Stomach smooth muscle (tissue), 2 donors: Measurements from ENCODE around the gene CCDC9B.

Experiments
- H3K27ac ChIP-seq: one replicate; pipeline ENCODE4 v1.7.0; 2013; ENCODE audit warnings: mild to moderate bottlenecking, low read length, inconsistent platforms
- H3K27me3 ChIP-seq, 2 donors: one replicate each; pipeline ENCODE4 v1.7.0; 2013; ENCODE audit warnings: low read length in 2 of 2; ENCODE audit not compliant: insufficient read depth in 2 of 2, control insufficient read depth in 1 of 2
- H3K36me3 ChIP-seq, 2 donors: one replicate each; pipeline ENCODE4 v1.7.0; 2013; ENCODE audit warnings: low read length in 2 of 2; ENCODE audit not compliant: control insufficient read depth in 2 of 2, insufficient read depth in 2 of 2
- H3K4me1 ChIP-seq: one replicate; pipeline ENCODE4 v1.7.0; 2013; ENCODE audit warnings: low read length; ENCODE audit not compliant: control insufficient read depth, insufficient read depth
- H3K4me3 ChIP-seq, 2 donors: one replicate each; pipeline ENCODE4 v1.7.0; 2013; ENCODE audit warnings: low read length in 2 of 2
- H3K9ac ChIP-seq, 2 donors: one replicate each; pipeline ENCODE4 v1.7.0; 2013; ENCODE audit warnings: low read length in 2 of 2, mild to moderate bottlenecking in 1 of 2
- H3K9me3 ChIP-seq, 2 donors: one replicate each; pipeline ENCODE4 v1.7.0; 2013; ENCODE audit warnings: low read length in 2 of 2; ENCODE audit not compliant: control insufficient read depth in 2 of 2
- donor health status: healthy.
- donor health status: Pancreatic carcinoma.

The CCDC9B gene

DNA sequence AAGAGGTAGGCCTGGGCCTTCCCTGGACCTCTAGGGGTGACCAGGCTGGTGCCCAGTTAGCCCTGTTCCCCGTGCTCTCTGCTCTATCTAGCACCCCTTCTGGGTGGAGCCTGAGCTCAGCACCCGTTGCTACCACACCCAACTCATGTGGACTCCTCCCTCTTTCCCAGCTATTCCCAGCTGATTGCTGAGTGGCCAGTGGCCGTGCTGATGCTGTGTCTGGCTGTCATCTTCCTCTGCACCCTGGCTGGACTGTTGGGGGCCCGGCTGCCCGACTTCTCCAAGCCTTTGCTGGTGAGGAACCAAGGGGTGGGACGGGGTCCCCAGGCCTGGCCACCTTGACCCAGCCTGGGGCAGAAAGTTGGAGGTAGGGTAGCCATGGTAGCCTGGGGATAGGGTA is 23.5 kb upstream of the CCDC9B start:
- H3K4me3 ChIP-seq, result no peak overlapping the region
- no peaks in the 10 kb centered on the region for H3K36me3 ChIP-seq
- peaks cover 23% of the 10 kb centered on the region for H3K4me1 ChIP-seq
- H3K27me3 ChIP-seq, result no peaks in the 10 kb centered on the region
- no peaks in the 10 kb centered on the region for H3K9me3 ChIP-seq
- H3K27ac ChIP-seq, result no peak overlapping the region
- no peak overlapping the region for H3K9ac ChIP-seq

DNA sequence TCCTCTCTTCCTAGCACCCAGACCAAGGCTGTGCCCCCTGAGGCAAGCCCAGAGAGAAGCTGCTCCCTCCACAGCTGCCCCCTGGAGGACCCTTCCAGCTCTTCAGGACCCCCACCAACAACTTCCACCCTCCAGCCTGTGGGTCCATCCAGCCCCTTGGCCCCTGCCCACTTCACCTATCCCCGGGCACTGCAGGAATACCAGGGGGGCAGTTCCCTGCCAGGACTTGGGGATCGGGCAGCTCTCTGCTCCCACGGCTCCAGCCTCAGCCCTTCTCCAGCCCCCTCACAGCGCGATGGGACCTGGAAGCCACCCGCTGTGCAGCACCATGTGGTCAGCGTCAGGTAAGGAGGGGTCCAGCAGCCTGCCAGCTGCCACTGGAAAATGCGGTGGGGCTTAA is 22.9 kb upstream of the CCDC9B start:
- Histone ChIP-seq H3K9me3 (no peaks in the 10 kb centered on the region), H3K9ac (no peak overlapping the region), H3K27me3 (no peaks in the 10 kb centered on the region), H3K36me3 (no peaks in the 10 kb centered on the region), H3K4me3 (no peak overlapping the region), H3K4me1 (peaks cover 23% of the 10 kb centered on the region), H3K27ac (no peak overlapping the region)

DNA sequence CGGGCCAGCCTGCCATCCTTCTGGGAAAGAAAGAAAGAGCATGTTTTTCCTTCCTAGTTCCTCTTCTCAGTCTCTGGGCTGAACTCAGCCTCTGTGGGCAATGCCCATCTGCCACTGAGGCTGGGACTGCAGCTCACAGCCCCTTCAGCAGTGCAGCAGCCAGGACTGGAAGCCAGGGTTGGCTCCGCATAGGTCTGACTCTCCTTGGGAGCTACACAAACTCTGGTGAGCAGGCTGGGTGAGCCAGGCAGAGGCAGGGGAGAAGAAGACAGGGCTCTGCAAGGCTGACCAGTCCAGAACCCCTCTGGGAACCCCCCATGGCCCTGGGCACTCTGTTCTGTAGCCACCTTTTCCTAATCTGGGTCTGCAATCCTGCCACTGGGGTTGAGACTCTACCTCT is 20.9 kb upstream of the CCDC9B start:
- no peaks in the 10 kb centered on the region for H3K27me3 ChIP-seq
- H3K4me1 ChIP-seq, result peaks cover 14% of the 10 kb centered on the region
- H3K4me3 ChIP-seq, result no peak overlapping the region
- H3K36me3 ChIP-seq, result no peaks in the 10 kb centered on the region
- H3K9ac ChIP-seq, result no peak overlapping the region
- H3K9me3 ChIP-seq, result no peaks in the 10 kb centered on the region
- no peak overlapping the region for H3K27ac ChIP-seq

DNA sequence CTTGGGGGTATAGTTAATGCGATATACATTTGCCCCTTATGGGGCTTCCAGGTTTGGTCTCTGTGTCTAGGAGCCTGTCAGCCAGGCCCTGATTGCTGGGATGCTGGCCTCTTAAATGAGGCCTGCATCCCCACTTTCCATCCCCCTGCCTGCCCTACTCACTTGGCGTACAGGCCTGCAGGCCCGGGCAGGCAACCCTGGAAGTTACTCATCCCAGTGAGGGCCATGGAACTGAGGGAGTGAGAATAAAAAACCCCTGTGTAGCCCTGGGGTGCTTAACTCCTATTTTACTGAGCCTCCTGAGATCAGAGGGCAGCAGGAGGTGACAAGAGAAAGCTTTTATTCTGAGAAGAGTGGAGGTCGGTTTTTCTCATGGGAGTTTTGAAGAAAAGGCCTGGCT is 19.3 kb upstream of the CCDC9B start:
- peaks cover 10% of the 10 kb centered on the region for H3K4me1 ChIP-seq
- H3K27ac ChIP-seq, result no peak overlapping the region
- no peak overlapping the region for H3K9ac ChIP-seq
- no peaks in the 10 kb centered on the region for H3K9me3 ChIP-seq
- no peaks in the 10 kb centered on the region for H3K36me3 ChIP-seq
- no peak overlapping the region for H3K4me3 ChIP-seq
- no peaks in the 10 kb centered on the region for H3K27me3 ChIP-seq

DNA sequence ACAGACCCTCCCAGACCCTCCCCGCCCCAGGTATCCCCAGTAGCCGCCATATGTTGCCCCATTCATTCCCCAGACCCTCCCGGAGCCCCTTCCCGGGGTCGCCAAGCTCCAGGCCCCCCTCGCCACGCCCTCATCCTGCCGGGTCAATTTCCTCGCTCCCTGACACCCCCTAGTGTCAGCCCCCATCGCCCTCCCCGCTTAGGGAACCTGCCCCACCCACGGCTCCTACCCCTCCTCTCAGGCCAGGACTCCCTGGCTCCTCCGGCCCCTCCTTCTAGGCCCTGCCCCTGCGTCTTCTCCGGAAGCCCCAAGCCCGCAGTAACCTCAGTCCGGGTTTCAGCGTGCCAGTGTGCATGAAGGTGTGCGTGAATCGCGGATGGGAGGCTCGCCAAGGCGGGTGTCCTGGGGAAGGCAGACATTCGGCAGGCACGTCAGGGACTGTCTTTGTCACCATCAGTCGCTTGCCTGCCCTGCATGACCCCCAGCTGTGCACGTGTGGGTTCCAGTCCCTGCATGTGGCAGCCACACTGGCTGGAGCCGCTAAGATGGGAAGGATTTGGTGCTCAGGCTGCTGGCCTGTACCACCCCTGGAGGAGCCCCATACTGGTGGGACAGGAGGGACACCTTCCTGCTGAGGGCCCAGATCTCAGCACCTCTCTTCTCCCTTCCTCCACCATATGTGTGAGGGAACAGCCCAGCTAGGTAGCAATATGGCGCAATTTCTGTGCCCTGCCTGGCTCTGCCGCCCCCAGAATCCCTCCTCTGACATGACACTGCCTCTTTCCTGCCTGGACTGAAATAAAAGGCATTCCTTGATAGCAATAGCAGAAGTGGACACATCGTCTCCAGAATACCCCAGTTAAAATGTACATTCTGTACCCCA is 18.0 kb upstream of the CCDC9B start:
- Histone ChIP-seq H3K9ac (no peak overlapping the region), H3K4me3 (peak overlapping the region in 1 of 2 donors; percentile 62), H3K4me1 (peaks cover 19% of the 10 kb centered on the region), H3K36me3 (no peaks in the 10 kb centered on the region), H3K27ac (no peak overlapping the region), H3K27me3 (no peaks in the 10 kb centered on the region), H3K9me3 (no peaks in the 10 kb centered on the region)

DNA sequence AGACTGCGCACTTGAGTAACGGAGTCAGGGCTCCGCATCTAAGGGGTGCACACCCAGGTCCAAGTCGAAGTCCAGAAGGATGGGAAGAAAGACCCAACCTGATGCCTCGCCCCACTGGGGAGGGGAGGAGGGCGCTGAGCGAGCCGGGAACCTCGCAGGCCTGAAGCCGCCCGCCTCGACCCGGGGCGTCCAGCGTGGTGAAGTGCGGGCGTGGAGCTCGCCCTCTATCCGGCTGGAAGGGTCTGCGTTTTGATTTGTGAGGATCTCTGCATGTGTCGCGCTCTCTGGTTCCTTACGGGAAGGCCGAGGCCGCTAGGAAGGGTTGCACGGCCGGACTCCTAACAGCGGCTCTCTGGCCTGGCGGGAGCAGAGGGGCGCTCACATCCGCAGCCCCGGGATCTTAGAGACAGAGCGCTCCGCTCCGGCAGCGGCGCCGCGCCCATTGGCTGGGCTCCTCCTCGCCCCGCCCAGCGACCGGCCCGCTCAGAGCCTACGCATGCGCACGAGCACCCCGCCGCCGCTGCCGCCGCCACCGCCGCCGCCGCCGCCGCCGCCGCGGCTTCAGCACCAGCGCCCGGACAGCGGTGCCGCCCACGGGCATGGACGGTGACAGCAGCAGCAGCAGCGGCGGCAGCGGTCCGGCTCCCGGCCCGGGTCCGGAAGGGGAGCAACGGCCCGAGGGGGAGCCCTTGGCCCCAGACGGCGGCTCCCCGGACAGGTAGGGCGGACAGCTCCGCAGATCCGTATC is 17.2 kb upstream of the CCDC9B start, which contains the start of gene DISP2:
Gene DISP2 (plus strand): TSS at position 497 of the 748 bp plus-strand sequence. CDS start 103 bp downstream, at position 600.
- H3K9ac ChIP-seq, result peak within 1 kb of the TSS in 1 of 2 donors; percentile 24
- no peak within 1 kb of the TSS for H3K27ac ChIP-seq
- H3K4me3 ChIP-seq, result peak within 1 kb of the TSS; percentile 59 to 76
- no peaks in the 10 kb centered on the region for H3K9me3 ChIP-seq
- H3K4me1 ChIP-seq, result peaks cover 20% of the 10 kb centered on the region
- no peaks in the 10 kb centered on the region for H3K36me3 ChIP-seq
- H3K27me3 ChIP-seq, result no peaks in the 10 kb centered on the region

DNA sequence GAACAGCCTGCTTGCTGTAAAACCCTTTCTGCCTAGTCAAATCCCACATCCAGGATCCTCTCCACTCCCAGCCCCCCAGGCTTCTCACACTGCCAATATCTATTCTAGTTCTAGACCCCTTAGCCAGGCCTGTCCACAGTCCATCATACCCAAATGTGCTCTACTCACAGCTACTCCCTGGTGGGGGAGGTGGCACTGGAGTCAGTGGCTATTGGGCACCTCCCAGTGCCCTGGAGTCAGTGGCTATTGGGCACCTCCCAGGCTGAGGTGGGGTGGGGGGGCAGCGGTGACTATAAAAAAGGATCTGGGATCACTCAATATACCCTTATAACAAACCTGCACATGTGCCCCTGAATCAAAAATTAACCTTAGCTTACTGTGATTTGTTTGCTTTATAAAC is 16.5 kb upstream of the CCDC9B start:
- H3K9ac ChIP-seq, result no peak overlapping the region
- H3K9me3 ChIP-seq, result no peaks in the 10 kb centered on the region
- H3K27ac ChIP-seq, result no peak overlapping the region
- H3K4me3 ChIP-seq, result no peak overlapping the region
- no peaks in the 10 kb centered on the region for H3K36me3 ChIP-seq
- peaks cover 20% of the 10 kb centered on the region for H3K4me1 ChIP-seq
- H3K27me3 ChIP-seq, result no peaks in the 10 kb centered on the region

DNA sequence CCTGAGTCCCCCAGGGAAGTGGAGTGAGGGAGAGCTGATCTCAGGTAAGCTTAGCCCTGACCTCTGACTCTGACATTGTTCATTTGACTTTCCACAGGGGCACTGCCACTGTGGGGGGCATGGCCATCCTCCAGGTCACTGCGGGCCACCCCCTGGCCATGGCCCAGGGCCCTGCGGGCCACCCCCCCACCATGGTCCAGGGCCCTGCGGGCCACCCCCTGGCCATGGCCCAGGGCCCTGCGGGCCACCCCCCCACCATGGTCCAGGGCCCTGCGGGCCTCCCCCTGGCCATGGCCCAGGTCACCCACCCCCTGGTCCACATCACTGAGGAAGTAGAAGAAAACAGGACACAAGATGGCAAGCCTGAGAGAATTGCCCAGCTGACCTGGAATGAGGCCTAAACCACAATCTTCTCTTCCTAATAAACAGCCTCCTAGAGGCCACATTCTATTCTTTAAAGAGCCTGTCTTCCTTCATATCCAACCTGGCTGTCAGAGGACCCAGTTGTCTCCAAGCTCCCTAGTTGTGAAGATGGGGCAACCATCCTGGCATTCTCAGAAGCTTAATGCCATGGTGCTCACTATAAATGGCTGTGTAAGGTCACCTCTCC is 15.3 kb upstream of the CCDC9B start:
- H3K9ac ChIP-seq, result no peak overlapping the region
- H3K4me1 ChIP-seq, result peaks cover 20% of the 10 kb centered on the region
- H3K27me3 ChIP-seq, result no peaks in the 10 kb centered on the region
- H3K27ac ChIP-seq, result no peak overlapping the region
- no peaks in the 10 kb centered on the region for H3K36me3 ChIP-seq
- no peak overlapping the region for H3K4me3 ChIP-seq
- no peaks in the 10 kb centered on the region for H3K9me3 ChIP-seq

DNA sequence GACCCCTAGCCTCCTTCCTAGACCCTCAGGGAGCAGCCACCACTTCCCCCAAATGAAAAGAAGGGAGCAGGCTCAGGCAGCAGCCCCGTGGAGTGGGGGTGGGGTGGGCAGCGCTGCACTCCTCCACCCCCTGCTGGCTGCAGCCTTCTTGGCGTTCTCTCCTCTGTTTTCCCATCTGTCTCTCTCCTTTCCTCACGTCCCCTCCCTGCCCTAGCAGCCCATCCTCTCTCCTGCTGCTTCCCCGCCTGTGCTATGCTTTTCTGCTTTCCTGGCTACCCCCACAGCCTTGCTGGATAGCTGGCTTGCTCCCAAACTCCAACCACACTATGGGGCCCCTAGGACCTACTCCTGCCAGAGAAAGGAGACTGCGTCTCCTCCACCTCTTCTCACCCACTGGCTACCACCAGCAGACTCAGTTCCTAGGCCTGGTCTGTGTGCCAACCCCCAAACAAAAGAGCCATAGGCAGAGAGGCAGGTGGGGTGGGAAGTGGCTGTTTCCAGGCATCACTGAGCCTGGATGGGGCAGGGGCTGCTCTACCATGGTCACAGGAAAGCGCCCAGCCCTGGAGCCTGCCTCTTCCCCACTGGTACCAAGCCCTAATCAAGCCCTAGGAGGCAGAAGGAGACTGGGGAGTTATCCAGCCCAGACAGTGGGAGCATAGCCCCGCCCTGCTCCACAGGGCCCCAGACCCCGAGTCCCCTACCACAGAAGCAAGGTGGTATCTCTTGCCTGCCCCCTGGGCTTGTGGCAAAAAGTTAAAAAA is 13.9 kb upstream of the CCDC9B start:
- Histone ChIP-seq H3K9ac (no peak overlapping the region), H3K27ac (no peak overlapping the region)

DNA sequence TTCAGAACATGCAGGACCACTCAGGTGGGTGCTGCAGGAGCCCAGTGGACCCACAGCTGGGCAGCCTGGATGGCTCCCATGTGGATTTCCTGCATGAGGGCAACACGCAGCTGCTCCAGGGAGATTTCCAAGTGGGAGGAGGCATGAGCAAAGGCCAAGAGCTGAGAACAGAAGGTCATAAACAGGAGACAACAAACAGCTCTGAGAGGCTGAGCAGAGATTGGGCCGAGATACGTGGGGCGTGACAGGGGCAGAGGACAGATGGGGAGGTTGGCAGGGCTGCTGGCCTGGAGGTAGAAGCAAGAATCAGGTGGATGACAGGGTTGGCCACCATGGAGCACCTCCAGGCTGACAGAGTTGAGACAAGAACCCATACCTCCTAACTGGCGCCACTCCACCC is 13.0 kb upstream of the CCDC9B start:
- Histone ChIP-seq H3K9ac (no peak overlapping the region), H3K27me3 (no peaks in the 10 kb centered on the region), H3K27ac (no peak overlapping the region), H3K9me3 (no peaks in the 10 kb centered on the region), H3K4me3 (no peak overlapping the region), H3K4me1 (peaks cover 18% of the 10 kb centered on the region), H3K36me3 (no peaks in the 10 kb centered on the region)

More for the DNA sequence above, 13.9 kb upstream of the CCDC9B start:
- Histone ChIP-seq H3K9me3 (no peaks in the 10 kb centered on the region), H3K27me3 (no peaks in the 10 kb centered on the region), H3K4me3 (no peak overlapping the region), H3K36me3 (no peaks in the 10 kb centered on the region), H3K4me1 (peaks cover 20% of the 10 kb centered on the region)
